K562 (cell line): ENCODE measurements around the gene ACTN4.

Experiments used
- CBX1 ChIP-seq: sonication (generic); IDR thresholded peaks from 2 replicates; pipeline ENCODE4 v1.6.1; 2016; ENCODE audit warnings: antibody characterized with exemption, low read depth, mild to moderate bottlenecking
- EGR1 ChIP-seq: fragments of 450-650 bp; conservative IDR thresholded peaks from 2 replicates; pipeline ENCODE4 v1.6.1; 2017; ENCODE audit warnings: mild to moderate bottlenecking

DNA sequence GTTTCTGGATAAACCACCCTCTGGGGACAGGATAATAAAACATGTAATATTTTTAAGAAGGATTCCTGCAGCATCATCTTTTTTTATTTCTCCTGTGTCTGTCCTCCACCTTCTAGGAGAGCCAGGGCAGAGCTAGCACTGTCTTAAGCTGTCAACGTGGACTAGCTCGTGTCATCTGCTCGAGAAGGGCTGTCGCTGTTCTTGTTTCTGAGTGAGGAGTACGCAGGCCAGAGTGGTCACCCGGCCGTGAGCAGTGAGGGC, 83.0 kb downstream of the ACTN4 start:
- TF ChIP-seq EGR1, result no peak
- no peak for TF ChIP-seq CBX1
